Activated CD4-positive, alpha-beta T cell treated with anti-CD3 and anti-CD28 coated beads, Interleukin-2, amount 50 U/mL, for 16 hours (primary cell): ENCODE data around the gene CLTRN.
"Not testable (repeated sequence)": the region's sequence is repeated elsewhere in the genome, so short reads cannot be mapped to it uniquely, and the experiment has no call there.

Source experiments
- DNase-seq: peaks from one replicate; pipeline ENCODE4 v3.0.0-alpha.2; 2020

The CLTRN gene

GRCh38 chrX:15664487-15665444 is at the start of gene CLTRN:
CLTRN (minus strand) TSS chrX:15664805; CDS start chrX:15664775, 30 bp downstream.
- no peak for DNase-seq

- DNase-seq = not testable (repeated sequence)
These were observed 39.7 kb upstream of the CLTRN start for GRCh38 chrX:15704273-15704672.

GRCh38 chrX:15703809-15704208 is 39.2 kb upstream of the CLTRN start:
- not testable (repeated sequence) for DNase-seq

- no peak for DNase-seq
These were observed 38.1 kb upstream of the CLTRN start for GRCh38 chrX:15702488-15703371.

GRCh38 chrX:15696516-15696915 is 31.9 kb upstream of the CLTRN start:
- DNase-seq = no peak

GRCh38 chrX:15694941-15695451 is 30.4 kb upstream of the CLTRN start:
- DNase-seq = no peak

- DNase-seq = peak; percentile 75
These were observed 22.4 kb upstream of the CLTRN start for GRCh38 chrX:15686818-15687685.

- no peak for DNase-seq
These were observed 18.6 kb upstream of the CLTRN start for GRCh38 chrX:15683193-15683592.

GRCh38 chrX:15681433-15681832 is 16.8 kb upstream of the CLTRN start:
- no peak for DNase-seq

- DNase-seq = peak; percentile 24
These were observed 15.8 kb upstream of the CLTRN start for GRCh38 chrX:15680401-15680800.

- DNase-seq = no peak
These were observed 14.6 kb upstream of the CLTRN start for GRCh38 chrX:15679246-15679645.

GRCh38 chrX:15678339-15678738 is 13.7 kb upstream of the CLTRN start:
- no peak for DNase-seq

GRCh38 chrX:15676886-15677285 is 12.3 kb upstream of the CLTRN start:
- no peak for DNase-seq

- peak; percentile 89 for DNase-seq
These were observed 10.9 kb upstream of the CLTRN start for GRCh38 chrX:15675490-15675921.

GRCh38 chrX:15674841-15675489 is 10.4 kb upstream of the CLTRN start:
- peak; percentile 95 for DNase-seq

GRCh38 chrX:15674514-15674840 is 9.9 kb upstream of the CLTRN start:
- DNase-seq = no peak

- no peak for DNase-seq
These were observed 9.4 kb upstream of the CLTRN start for GRCh38 chrX:15673970-15674369.

GRCh38 chrX:15672881-15673280 is 8.3 kb upstream of the CLTRN start:
- DNase-seq = no peak

- DNase-seq = no peak
These were observed 1.2 kb downstream of the CLTRN start for GRCh38 chrX:15663439-15663838.

- not testable (repeated sequence) for DNase-seq
These were observed 9.8 kb downstream of the CLTRN start for GRCh38 chrX:15654804-15655203.

- no peak for DNase-seq
These were observed 10.6 kb downstream of the CLTRN start for GRCh38 chrX:15653961-15654360.

- DNase-seq = not testable (repeated sequence)
These were observed 17.1 kb downstream of the CLTRN start for GRCh38 chrX:15647510-15647909.
